ENCODE results near the gene DNAJC8.

The DNAJC8 gene

GRCh38 chr1:28205243-28205642 is 27.6 kb downstream of the DNAJC8 start:
- Mint-ChIP-seq H3K9me3 (no peaks in the 10 kb centered on the region), H3K27me3 (ENCODE audit: low read depth) (no peaks in the 10 kb centered on the region), H3K36me3 (ENCODE audit: low read depth) (peaks cover 61% of the 10 kb centered on the region), H3K27ac (no peak overlapping the region), H3K4me1 (no peaks in the 10 kb centered on the region), H3K4me3 (no peak overlapping the region)
- TF ChIP-seq CTCF (IDR thresholded peaks at IDR 0.05; ENCODE audit: unreplicated experiment in 3 of 3) = no peak

- TF ChIP-seq CTCF (IDR thresholded peaks at IDR 0.05; ENCODE audit: unreplicated experiment in 3 of 3) = no peak
- Mint-ChIP-seq H3K4me1 (peaks cover 16% of the 10 kb centered on the region), H3K27me3 (ENCODE audit: low read depth) (no peaks in the 10 kb centered on the region), H3K36me3 (ENCODE audit: low read depth) (peaks cover 60% of the 10 kb centered on the region), H3K4me3 (no peak overlapping the region), H3K27ac (no peak overlapping the region), H3K9me3 (no peaks in the 10 kb centered on the region)
These were observed 32.5 kb downstream of the DNAJC8 start for GRCh38 chr1:28200234-28200873.

- no peak overlapping the region for H3K4me3 Mint-ChIP-seq
- no peaks in the 10 kb centered on the region for H3K9me3 Mint-ChIP-seq
- H3K4me1 Mint-ChIP-seq = peaks cover 16% of the 10 kb centered on the region
- H3K27ac Mint-ChIP-seq = peak overlapping the region in 2 of 3 experiments; percentile 4 to 33
- no peaks in the 10 kb centered on the region for H3K27me3 Mint-ChIP-seq (ENCODE audit: low read depth)
- peaks cover 53% of the 10 kb centered on the region for H3K36me3 Mint-ChIP-seq (ENCODE audit: low read depth)
- TF ChIP-seq CTCF (IDR thresholded peaks at IDR 0.05; ENCODE audit: unreplicated experiment in 3 of 3) = no peak
These were observed 33.2 kb downstream of the DNAJC8 start for GRCh38 chr1:28199328-28200233.

- H3K27me3 Mint-ChIP-seq (ENCODE audit: low read depth) = no peaks in the 10 kb centered on the region
- TF ChIP-seq CTCF (IDR thresholded peaks at IDR 0.05; ENCODE audit: unreplicated experiment in 3 of 3) = no peak
These were observed 35.0 kb downstream of the DNAJC8 start for GRCh38 chr1:28197682-28198415.

GRCh38 chr1:28196330-28196729 is 36.5 kb downstream of the DNAJC8 start:
- Mint-ChIP-seq H3K4me1 (peaks cover 16% of the 10 kb centered on the region), H3K4me3 (no peak overlapping the region), H3K27me3 (ENCODE audit: low read depth) (no peaks in the 10 kb centered on the region), H3K27ac (peak overlapping the region; percentile 72 to 84 (median 81)), H3K9me3 (no peaks in the 10 kb centered on the region), H3K36me3 (ENCODE audit: low read depth) (peaks cover 31% of the 10 kb centered on the region)
- no peak for TF ChIP-seq CTCF (IDR thresholded peaks at IDR 0.05; ENCODE audit: unreplicated experiment in 3 of 3)

More at GRCh38 chr1:28197682-28198415, 35.0 kb downstream of the DNAJC8 start:
- Mint-ChIP-seq H3K4me3 (no peak overlapping the region), H3K36me3 (ENCODE audit: low read depth) (peaks cover 37% of the 10 kb centered on the region), H3K9me3 (no peaks in the 10 kb centered on the region), H3K4me1 (peaks cover 16% of the 10 kb centered on the region), H3K27ac (peak overlapping the region; percentile 6 to 36 (median 36))

Data from nephron (organoid).